H9 (cell line): Measurements from ENCODE around the gene MIPOL1. TPM values are rescaled to one million over a fixed set of nuclear protein-coding genes. Genes with fewer than 3 reads are reported as not detected.
A peak's percentile ranks its signal among the peaks of the same experiment; 100 is the strongest.

ENCODE experiments used
- DNase-seq: peaks from one replicate; pipeline ENCODE4 v3.0.0-alpha.2; 2017
- H2AFZ ChIP-seq: one replicate; pipeline ENCODE4 v1.6.1; 2013; ENCODE audit warnings: mild to moderate bottlenecking, low read length, control low read depth, moderate library complexity
- H2AK5ac ChIP-seq: 2 replicates; pipeline ENCODE4 v1.6.1; 2013; ENCODE audit warnings: low read length, control low read depth, mixed read lengths; ENCODE audit not compliant: insufficient read length
- H2BK120ac ChIP-seq: one replicate; pipeline ENCODE4 v1.6.1; 2013; ENCODE audit warnings: low read depth, mild to moderate bottlenecking, low read length, control low read depth, inconsistent platforms; ENCODE audit not compliant: poor library complexity, severe bottlenecking
- H2BK12ac ChIP-seq: 2 replicates; pipeline ENCODE4 v1.6.1; 2013; ENCODE audit warnings: low read length, control low read depth, mixed read lengths, low read depth; ENCODE audit not compliant: insufficient read length
- H2BK15ac ChIP-seq: 2 replicates; pipeline ENCODE4 v1.6.1; 2013; ENCODE audit warnings: low read depth, low read length, control low read depth
- H2BK20ac ChIP-seq: one replicate; pipeline ENCODE4 v1.6.1; 2013; ENCODE audit warnings: low read depth, mild to moderate bottlenecking, low read length, control low read depth, inconsistent platforms; ENCODE audit not compliant: poor library complexity, severe bottlenecking
- H2BK5ac ChIP-seq: 2 replicates; pipeline ENCODE4 v1.6.1; 2013; ENCODE audit warnings: low read length, control low read depth, mixed read lengths; ENCODE audit not compliant: insufficient read length
- H3K14ac ChIP-seq: 2 replicates; pipeline ENCODE4 v1.6.1; 2013; ENCODE audit warnings: low read length, control low read depth; ENCODE audit not compliant: insufficient read depth
- H3K18ac ChIP-seq: 2 replicates; pipeline ENCODE4 v1.6.1; 2013; ENCODE audit warnings: low read depth, mild to moderate bottlenecking, mixed read lengths, low read length, control low read depth; ENCODE audit not compliant: insufficient read length
- H3K23ac ChIP-seq: 2 replicates; pipeline ENCODE4 v1.6.1; 2013; ENCODE audit warnings: low read length, control low read depth, mixed read lengths, low read depth; ENCODE audit not compliant: insufficient read length
- H3K23me2 ChIP-seq: 2 replicates; pipeline ENCODE4 v1.6.1; 2013; ENCODE audit warnings: low read depth, mild to moderate bottlenecking, mixed read lengths, low read length, control low read depth; ENCODE audit not compliant: insufficient read length, poor library complexity, severe bottlenecking
- H3K27ac ChIP-seq: 2 replicates; pipeline ENCODE4 v1.5.1; 2013; ENCODE audit warnings: low read length, control low read depth, mixed read lengths, low read depth; ENCODE audit not compliant: insufficient read length
- H3K27me3 ChIP-seq: 2 replicates; pipeline ENCODE4 v1.6.1; 2013; ENCODE audit warnings: low read length, control low read depth, inconsistent platforms; ENCODE audit not compliant: insufficient read depth
- H3K4ac ChIP-seq: 2 replicates; pipeline ENCODE4 v1.6.1; 2013; ENCODE audit warnings: low read depth, mild to moderate bottlenecking, control low read depth, inconsistent platforms, low read length, moderate library complexity
- H3K4me1 ChIP-seq: 2 replicates; pipeline ENCODE4 v1.6.1; 2013; ENCODE audit warnings: low read length, control low read depth, inconsistent platforms; ENCODE audit not compliant: insufficient read depth
- H3K4me2 ChIP-seq: 2 replicates; pipeline ENCODE4 v1.6.1; 2013; ENCODE audit warnings: low read length, control low read depth, mixed read lengths; ENCODE audit not compliant: insufficient read length, insufficient read depth
- H3K56ac ChIP-seq: 2 replicates; pipeline ENCODE4 v1.6.1; 2013; ENCODE audit warnings: low read depth, mild to moderate bottlenecking, mixed read lengths, low read length, control low read depth; ENCODE audit not compliant: insufficient read length
- H3K79me1 ChIP-seq: 2 replicates; pipeline ENCODE4 v1.6.1; 2013; ENCODE audit warnings: low read depth, mild to moderate bottlenecking, moderate library complexity, low read length, control low read depth, inconsistent platforms; ENCODE audit not compliant: insufficient read depth, poor library complexity, severe bottlenecking
- H3K79me2 ChIP-seq: 2 replicates; pipeline ENCODE4 v1.6.1; 2013; ENCODE audit warnings: low read length, control low read depth, inconsistent platforms; ENCODE audit not compliant: insufficient read depth
- H3K9ac ChIP-seq: 2 replicates; pipeline ENCODE4 v1.6.1; 2013; ENCODE audit warnings: low read length, control low read depth, mixed read lengths; ENCODE audit not compliant: insufficient read length; ENCODE audit errors: extremely low read depth
- H3K9me3 ChIP-seq: one replicate; pipeline ENCODE4 v1.6.1; 2013; ENCODE audit warnings: low read depth, low read length, inconsistent platforms; ENCODE audit not compliant: control insufficient read depth
- H3T11ph ChIP-seq: one replicate; pipeline ENCODE4 v1.6.1; 2013; ENCODE audit warnings: mild to moderate bottlenecking, low read length, control low read depth, inconsistent platforms
- H4K20me1 ChIP-seq: one replicate; pipeline ENCODE4 v1.6.1; 2013; ENCODE audit not compliant: control insufficient read depth, insufficient read length, insufficient read depth
- H4K5ac ChIP-seq: 2 replicates; pipeline ENCODE4 v1.6.1; 2013; ENCODE audit warnings: low read depth, mild to moderate bottlenecking, mixed read lengths, low read length, control low read depth; ENCODE audit not compliant: insufficient read length
- H4K8ac ChIP-seq: replicated peaks from 2 replicates; pipeline ENCODE4 v1.6.1; 2013; ENCODE audit warnings: low read length, control low read depth, mixed read lengths, low read depth; ENCODE audit not compliant: insufficient read length
- H4K91ac ChIP-seq: 2 replicates; pipeline ENCODE4 v1.6.1; 2013; ENCODE audit warnings: low read depth, mild to moderate bottlenecking, moderate library complexity, mixed read lengths, low read length, control low read depth; ENCODE audit not compliant: insufficient read length
- H3K27ac Mint-ChIP-seq, 3 experiments: 2 replicates in 2 of 3; 3 replicates in 1 of 3; pipeline ENCODE4 v1.8.0; 2020 to 2021; ENCODE audit warnings: mixed read lengths in 3 of 3, mild to moderate bottlenecking in 1 of 3, moderate library complexity in 1 of 3
- H3K27me3 Mint-ChIP-seq: 2 replicates; pipeline ENCODE4 v1.8.0; 2021; ENCODE audit warnings: low read depth, mild to moderate bottlenecking, moderate library complexity, mixed read lengths
- H3K36me3 Mint-ChIP-seq, 3 experiments: 2 replicates in 2 of 3; 3 replicates in 1 of 3; pipeline ENCODE4 v1.8.0; 2020 to 2021; ENCODE audit warnings: low read depth in 3 of 3, mixed read lengths in 3 of 3; ENCODE audit not compliant: insufficient read depth in 1 of 3
- H3K4me1 Mint-ChIP-seq, 2 experiments: 2 replicates each; pipeline ENCODE4 v1.8.0; 2020; ENCODE audit warnings: mixed read lengths in 2 of 2
- H3K4me3 Mint-ChIP-seq, 2 experiments: 2 replicates in 1 of 2; 3 replicates in 1 of 2; pipeline ENCODE4 v1.8.0; 2020 to 2021; ENCODE audit warnings: mild to moderate bottlenecking in 2 of 2, mixed read lengths in 2 of 2, moderate library complexity in 1 of 2
- H3K9me3 Mint-ChIP-seq, 2 experiments: 2 replicates in 1 of 2; 3 replicates in 1 of 2; pipeline ENCODE4 v1.8.0; 2020; ENCODE audit warnings: mild to moderate bottlenecking in 2 of 2, mixed read lengths in 2 of 2, moderate library complexity in 1 of 2
- WGBS: extraction: QIAGEN DNeasy Blood & Tissue Kit; methylation state at CpG from one replicate; pipeline ENCODE4 v1.1.7; 2013; ENCODE audit warnings: missing lambda C conversion rate, low lambda C conversion rate, mixed read lengths; ENCODE audit not compliant: insufficient read length; ENCODE audit errors: extremely low coverage; 5-methylcytosine and 5-hydroxymethylcytosine counted together
- total RNA-seq: library from RNA; stranded (reverse); gene quantifications from 2 replicates; pipeline ENCODE4 v1.2.1, GENCODE V29; 2021
- TF ChIP-seq, protein P1 (sequence below): fragments of 200-600 bp; sonication (generic); conservative IDR thresholded peaks from 3 replicates; pipeline ENCODE4 v1.8.0; 2021; ENCODE audit warnings: antibody characterized with exemption, mild to moderate bottlenecking

MIPOL1 gene
- total RNA-seq, 1 experiment from 2014 or later, result 15.6 TPM

DNA sequence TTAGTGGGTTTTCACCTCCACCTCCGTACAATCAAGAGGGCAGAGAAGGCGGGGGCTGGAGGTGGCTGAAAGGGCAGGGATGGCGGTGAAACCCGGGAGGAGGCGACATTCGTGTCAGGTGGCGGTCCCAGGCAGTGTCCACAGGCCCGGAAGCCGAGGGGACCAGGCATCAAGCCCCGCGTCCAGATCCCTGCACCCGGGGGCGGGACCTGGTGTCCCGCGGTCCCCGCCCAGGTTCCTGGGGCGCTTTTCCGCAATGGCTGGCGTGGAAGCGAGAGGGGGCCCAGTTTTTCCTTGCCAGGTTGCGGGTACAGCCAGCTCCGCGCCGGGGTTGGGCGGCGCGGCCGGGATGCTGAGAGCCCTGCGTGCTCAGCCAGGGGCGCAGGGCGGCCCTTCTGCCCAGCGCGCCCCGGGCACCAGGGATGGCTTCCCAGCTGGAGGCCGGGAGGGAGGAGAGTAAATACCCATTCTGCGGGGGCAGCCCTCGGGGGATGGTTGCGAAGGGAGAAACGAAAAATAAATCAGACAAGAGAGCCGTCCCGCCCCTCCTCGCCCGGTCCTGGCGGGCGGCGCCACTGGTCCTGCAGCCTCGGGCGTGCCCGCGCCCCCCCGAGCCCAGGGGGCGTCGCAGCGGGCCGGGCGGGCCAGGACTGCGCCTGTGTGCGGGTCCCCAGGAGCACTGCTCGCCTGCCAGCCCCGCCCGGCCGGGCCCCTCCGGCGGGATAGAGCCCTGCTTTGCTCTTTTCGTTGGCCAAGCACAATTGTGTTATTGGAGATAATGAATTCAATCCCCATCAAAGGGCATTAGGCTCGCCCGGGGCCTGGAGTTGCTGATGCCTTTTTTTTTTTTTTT lies 385.8 kb downstream of the MIPOL1 start:
- Histone ChIP-seq H3K9ac (no peak overlapping the region), H2BK120ac (no peak overlapping the region), H2BK12ac (no peak overlapping the region), H3K4ac (no peak overlapping the region), H2BK20ac (no peak overlapping the region), H3K18ac (no peak overlapping the region), H3K23me2 (peaks cover 10% of the 10 kb centered on the region), H4K5ac (no peak overlapping the region), H3K56ac (no peak overlapping the region), H3K79me1 (no peaks in the 10 kb centered on the region), H3K14ac (no peak overlapping the region), H4K91ac (no peak overlapping the region), H4K20me1 (no peaks in the 10 kb centered on the region), H2AK5ac (no peak overlapping the region), H2AFZ (no peak overlapping the region), H2BK15ac (no peak overlapping the region), H3K4me1 (no peaks in the 10 kb centered on the region), H4K8ac (no peak overlapping the region), H3K23ac (no peak overlapping the region), H3K4me2 (peak overlapping the region; percentile 55), H2BK5ac (no peak overlapping the region), H3K9me3 (no peaks in the 10 kb centered on the region), H3K79me2 (no peaks in the 10 kb centered on the region), H3K27ac (no peak overlapping the region), H3K27me3 (peaks cover 59% of the 10 kb centered on the region), H3T11ph (no peak overlapping the region)
- TF ChIP-seq, protein P1, sequence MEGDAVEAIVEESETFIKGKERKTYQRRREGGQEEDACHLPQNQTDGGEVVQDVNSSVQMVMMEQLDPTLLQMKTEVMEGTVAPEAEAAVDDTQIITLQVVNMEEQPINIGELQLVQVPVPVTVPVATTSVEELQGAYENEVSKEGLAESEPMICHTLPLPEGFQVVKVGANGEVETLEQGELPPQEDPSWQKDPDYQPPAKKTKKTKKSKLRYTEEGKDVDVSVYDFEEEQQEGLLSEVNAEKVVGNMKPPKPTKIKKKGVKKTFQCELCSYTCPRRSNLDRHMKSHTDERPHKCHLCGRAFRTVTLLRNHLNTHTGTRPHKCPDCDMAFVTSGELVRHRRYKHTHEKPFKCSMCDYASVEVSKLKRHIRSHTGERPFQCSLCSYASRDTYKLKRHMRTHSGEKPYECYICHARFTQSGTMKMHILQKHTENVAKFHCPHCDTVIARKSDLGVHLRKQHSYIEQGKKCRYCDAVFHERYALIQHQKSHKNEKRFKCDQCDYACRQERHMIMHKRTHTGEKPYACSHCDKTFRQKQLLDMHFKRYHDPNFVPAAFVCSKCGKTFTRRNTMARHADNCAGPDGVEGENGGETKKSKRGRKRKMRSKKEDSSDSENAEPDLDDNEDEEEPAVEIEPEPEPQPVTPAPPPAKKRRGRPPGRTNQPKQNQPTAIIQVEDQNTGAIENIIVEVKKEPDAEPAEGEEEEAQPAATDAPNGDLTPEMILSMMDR, result no peak
- DNase-seq, result peak; percentile 50
- H3K36me3 Mint-ChIP-seq, result no peaks in the 10 kb centered on the region
- peaks cover 11 to 34% of the 10 kb centered on the region in 2 experiments for H3K4me1 Mint-ChIP-seq
- no peak overlapping the region for H3K27ac Mint-ChIP-seq
- H3K27me3 Mint-ChIP-seq, result peaks cover 99% of the 10 kb centered on the region
- H3K4me3 Mint-ChIP-seq, result peak overlapping the region in 1 of 2 experiments; percentile 72; a peak in 3 of 5 replicates
- no CpG with 5 or more reads among the region's 67 CpGs for WGBS
- peaks cover 0 to 5% of the 10 kb centered on the region in 2 experiments; a peak in 4 of 5 replicates for H3K9me3 Mint-ChIP-seq
